ENCODE results near the gene SDK1. TPM values are rescaled to one million over a fixed set of nuclear protein-coding genes. Genes with fewer than 3 reads are reported as not detected.

SDK1 gene
- total RNA-seq, 2 experiments from 2014 or later = 0.19 to 0.36 TPM

GRCh38 chr7:3695602-3696001 is 394.6 kb downstream of the SDK1 start:
- Histone ChIP-seq H3K9me3 (ENCODE audit: low read length) (no peaks in the 10 kb centered on the region), H3K4me1 (ENCODE audit: insufficient read depth, low read length, poor library complexity, severe bottlenecking) (no peaks in the 10 kb centered on the region), H2AFZ (ENCODE audit: low read length) (no peak overlapping the region), H3K79me2 (ENCODE audit: insufficient read depth, low read depth, low read length) (no peaks in the 10 kb centered on the region), H4K20me1 (ENCODE audit: insufficient read depth, low read length) (no peaks in the 10 kb centered on the region), H3K36me3 (ENCODE audit: insufficient read depth, low read length) (no peaks in the 10 kb centered on the region), H3K27ac (ENCODE audit: low read depth, low read length, poor library complexity, severe bottlenecking) (no peak overlapping the region), H3K9me2 (ENCODE audit: insufficient read depth, low read length) (no peaks in the 10 kb centered on the region), H3K4me3 (ENCODE audit: low read depth, low read length, poor library complexity, severe bottlenecking) (no peak overlapping the region), H3K4me2 (ENCODE audit: low read length) (no peak overlapping the region)
- POLR2A ChIA-PET = interaction anchor here (0.7 kb wide), 2 partner anchors 29 to 344 kb away, joined by 3 to 4 read pairs; no protein-coding TSS in a partner anchor
- TF ChIP-seq CTCF (conservative IDR thresholded peaks at IDR 0.05; ENCODE audit: low read length) (peak; percentile 23; the same call in 1 of the 2 replicates), EZH2phosphoT487 (IDR thresholded peaks at IDR 0.05; ENCODE audit: borderline replicate concordance, low read depth, low read length) (no peak)
- CTCF ChIA-PET (ENCODE audit: unreplicated experiment) = no interaction called here
- DNase-seq (ENCODE audit: low spot score) = peak; percentile 1
- intact Hi-C loops (cut with micrococcal nuclease; ENCODE audit: unreplicated experiment) = loop anchor here (5.0 kb wide), 1 partner anchor 202 kb away; no protein-coding TSS in a partner anchor
- no TSS peak for BruUV-seq (replicated peaks)

- ChIA-PET POLR2A (interaction anchor here (0.7 kb wide), 2 partner anchors 29 to 344 kb away, joined by 3 to 4 read pairs; no protein-coding TSS in a partner anchor), CTCF (ENCODE audit: unreplicated experiment) (no interaction called here)
Measured at GRCh38 chr7:3696113-3696512, 395.1 kb downstream of the SDK1 start.

More at GRCh38 chr7:3696113-3696512, 395.1 kb downstream of the SDK1 start:
- Histone ChIP-seq H4K20me1 (ENCODE audit: insufficient read depth, low read length) (no peaks in the 10 kb centered on the region), H3K36me3 (ENCODE audit: insufficient read depth, low read length) (no peaks in the 10 kb centered on the region), H3K4me1 (ENCODE audit: insufficient read depth, low read length, poor library complexity, severe bottlenecking) (no peaks in the 10 kb centered on the region), H3K9me3 (ENCODE audit: low read length) (no peaks in the 10 kb centered on the region), H2AFZ (ENCODE audit: low read length) (no peak overlapping the region), H3K79me2 (ENCODE audit: insufficient read depth, low read depth, low read length) (no peaks in the 10 kb centered on the region), H3K27ac (ENCODE audit: low read depth, low read length, poor library complexity, severe bottlenecking) (no peak overlapping the region), H3K9me2 (ENCODE audit: insufficient read depth, low read length) (no peaks in the 10 kb centered on the region), H3K4me3 (ENCODE audit: low read depth, low read length, poor library complexity, severe bottlenecking) (no peak overlapping the region), H3K4me2 (ENCODE audit: low read length) (no peak overlapping the region)
- BruUV-seq (replicated peaks) = no TSS peak
- no peak for TF ChIP-seq EZH2phosphoT487 (IDR thresholded peaks at IDR 0.05; ENCODE audit: borderline replicate concordance, low read depth, low read length)
- no peak for TF ChIP-seq CTCF (conservative IDR thresholded peaks at IDR 0.05; ENCODE audit: low read length)
- intact Hi-C loops (cut with micrococcal nuclease; ENCODE audit: unreplicated experiment) = loop anchor here (5.0 kb wide), 1 partner anchor 201 kb away; no protein-coding TSS in a partner anchor
- DNase-seq (ENCODE audit: low spot score) = no peak

All from OCI-LY7 (cell line).